HCT116 (cell line): ENCODE data around the gene FGD4. TPM values are rescaled to one million over a fixed set of nuclear protein-coding genes. Genes with fewer than 3 reads are reported as not detected.

Experiments
- ATAC-seq: fragments of 200-7000 bp; cut with Tn5 transposase; 2 replicates; pipeline ENCODE4 v1.9.1; 2020; ENCODE audit warnings: mild to moderate bottlenecking, moderate library complexity
- BruUV-seq: library from RNA; stranded (reverse); fragments of 400-500 nt; replicated peaks from 2 replicates; lab custom pipeline; 2021; lab: Mats Ljungman, UMichigan
- CTCF ChIA-PET: fragments of 300-600 bp; sonication (Branson Sonifier 250); formaldehyde crosslinking; loops from one replicate; lab custom pipeline; 2021; ENCODE audit warnings: antibody characterized with exemption; lab: Charles Lee
- POLR2A ChIA-PET: fragments of 300-600, 350-600 bp; sonication (Branson Sonifier 250); formaldehyde crosslinking; loops from one replicate; lab custom pipeline; 2021; ENCODE audit warnings: antibody characterized with exemption; lab: Charles Lee
- RAD21 ChIA-PET, 2 experiments: fragments of 300-600 bp; sonication (Branson Sonifier 250); formaldehyde crosslinking; loops; one replicate each; lab custom pipeline; 2023; ENCODE audit warnings: low total read pairs in 2 of 2; ENCODE audit not compliant: uncharacterized antibody in 2 of 2, unreplicated experiment in 2 of 2, low non-redundant PET in 1 of 2; lab: Charles Lee
- DNase-seq: peaks from one replicate; pipeline ENCODE4 v3.0.0-alpha.2; 2010; ENCODE audit warnings: low read depth, low spot score
- H2AFZ ChIP-seq: fragments of 200-600 bp; shearing (Covaris generic), sonication (generic); 2 replicates; pipeline ENCODE4 v1.6.1; 2017; ENCODE audit warnings: low read depth, mixed run types, mixed read lengths, antibody characterized with exemption, low read length; ENCODE audit not compliant: poor library complexity, severe bottlenecking
- H3K27ac ChIP-seq: 2 replicates; pipeline ENCODE4 v1.5.1; 2012; ENCODE audit warnings: low read depth, low read length
- H3K27me3 ChIP-seq: fragments of 200-600 bp; sonication (generic); 2 replicates; pipeline ENCODE4 v1.6.1; 2016; ENCODE audit warnings: mixed run types, low read length, mixed read lengths; ENCODE audit not compliant: insufficient read depth
- H3K36me3 ChIP-seq, 2 experiments: fragments of 200-500 bp in 1 of 2; fragments of 200-600 bp in 1 of 2; sonication (Bioruptor generic) in 1 of 2; sonication (generic) in 1 of 2; 2 replicates each; pipeline versions ENCODE4 v1.5.1 to v1.6.1; 2014 to 2016; ENCODE audit warnings: low read length in 2 of 2, inconsistent platforms in 1 of 2, mixed read lengths in 1 of 2, mixed run types in 1 of 2; ENCODE audit not compliant: insufficient read depth in 2 of 2, control insufficient read depth in 1 of 2
- H3K4me1 ChIP-seq, 2 experiments: fragments of 200-600 bp in 1 of 2; sonication (generic) in 1 of 2; 2 replicates each; pipeline versions ENCODE4 v1.5.1 to v1.6.1; 2012 to 2017; ENCODE audit warnings: low read length in 2 of 2, inconsistent platforms in 1 of 2, mild to moderate bottlenecking in 1 of 2, mixed read lengths in 1 of 2, mixed run types in 1 of 2, moderate library complexity in 1 of 2; ENCODE audit not compliant: insufficient read depth in 2 of 2, control insufficient read depth in 1 of 2
- H3K4me2 ChIP-seq: fragments of 200-600 bp; sonication (generic); 2 replicates; pipeline ENCODE4 v1.6.1; 2017; ENCODE audit warnings: mixed run types, low read length, mixed read lengths
- H3K4me3 ChIP-seq, 2 experiments: fragments of 200-600 bp in 1 of 2; sonication (generic) in 1 of 2; replicated peaks in 1 of 2; 2 replicates each; pipeline ENCODE4 v1.5.1; 2011 to 2016; ENCODE audit warnings: low read length in 2 of 2, control low read depth in 1 of 2, low read depth in 1 of 2, mild to moderate bottlenecking in 1 of 2, mixed read lengths in 1 of 2, mixed run types in 1 of 2
- H3K79me2 ChIP-seq: fragments of 200-600 bp; sonication (generic); 2 replicates; pipeline ENCODE4 v1.6.1; 2017; ENCODE audit warnings: mild to moderate bottlenecking, mixed run types, low read length, moderate library complexity, mixed read lengths; ENCODE audit not compliant: insufficient read depth
- H3K9ac ChIP-seq: fragments of 200-600 bp; sonication (generic); 2 replicates; pipeline ENCODE4 v1.6.1; 2016; ENCODE audit warnings: low read length, mixed read lengths
- H3K9me2 ChIP-seq: fragments of 200-600 bp; sonication (generic), shearing (Covaris generic); 2 replicates; pipeline ENCODE4 v1.6.1; 2017; ENCODE audit warnings: mixed run types, mild to moderate bottlenecking, moderate library complexity; ENCODE audit not compliant: insufficient read depth
- H3K9me3 ChIP-seq, 2 experiments: fragments of 200-500 bp in 1 of 2; fragments of 200-600 bp in 1 of 2; sonication (Bioruptor generic) in 1 of 2; sonication (generic) in 1 of 2; 2 replicates each; pipeline ENCODE4 v1.6.1; 2014 to 2017; ENCODE audit warnings: low read length in 2 of 2, mixed read lengths in 2 of 2, inconsistent platforms in 1 of 2, low read depth in 1 of 2, mild to moderate bottlenecking in 1 of 2, mixed run types in 1 of 2, moderate library complexity in 1 of 2; ENCODE audit not compliant: control insufficient read depth in 1 of 2, insufficient read depth in 1 of 2
- H4K20me1 ChIP-seq: fragments of 200-600 bp; sonication (generic), shearing (Covaris generic); 2 replicates; pipeline ENCODE4 v1.6.1; 2017; ENCODE audit warnings: mixed run types, mild to moderate bottlenecking, moderate library complexity; ENCODE audit not compliant: insufficient read depth
- FOSL1 ChIP-seq: IDR thresholded peaks from 2 replicates; pipeline ENCODE4 v1.6.1; 2012; ENCODE audit warnings: low read depth
- POLR2AphosphoS5 ChIP-seq: IDR thresholded peaks from 2 replicates; pipeline ENCODE4 v1.6.1; 2011; ENCODE audit warnings: mild to moderate bottlenecking, low read depth, low read length, moderate library complexity
- RAD21 ChIP-seq: IDR thresholded peaks from 2 replicates; pipeline ENCODE4 v1.6.1; 2012; ENCODE audit warnings: low read depth, mild to moderate bottlenecking
- SP1 ChIP-seq: IDR thresholded peaks from 2 replicates; pipeline ENCODE4 v1.6.1; 2012; ENCODE audit warnings: low read depth
- TCF7L2 ChIP-seq: IDR thresholded peaks from 2 replicates; pipeline ENCODE4 v1.7.0; 2011; ENCODE audit warnings: borderline replicate concordance, inconsistent platforms; ENCODE audit not compliant: insufficient read depth, insufficient read length; ENCODE audit errors: extremely low read depth
- YY1 ChIP-seq: IDR thresholded peaks from 2 replicates; pipeline ENCODE4 v1.6.1; 2011; ENCODE audit warnings: low read length, low read depth, moderate library complexity, mild to moderate bottlenecking; ENCODE audit not compliant: insufficient replicate concordance; ENCODE audit errors: extremely low read depth
- intact Hi-C: fragments of 100-400 bp; cut with micrococcal nuclease; formaldehyde crosslinking; loops from 2 replicates; pipeline ENCODE4 v1.10.0; 2022
- total RNA-seq: library from RNA; stranded (reverse); gene quantifications from one replicate; pipeline ENCODE4 v1.2.1, GENCODE V29; 2021; ENCODE audit not compliant: unreplicated experiment
- TF ChIP-seq, protein P1 (sequence below): IDR thresholded peaks from 2 replicates; pipeline ENCODE4 v1.6.1; 2012; ENCODE audit warnings: low read depth
- TF ChIP-seq, protein P2 (sequence below): IDR thresholded peaks from 2 replicates; pipeline ENCODE4 v1.6.1; 2011; ENCODE audit warnings: mild to moderate bottlenecking, low read length, moderate library complexity; ENCODE audit not compliant: insufficient replicate concordance; ENCODE audit errors: extremely low read depth
- TF ChIP-seq, protein P3 (sequence below): IDR thresholded peaks from 2 replicates; pipeline ENCODE4 v1.6.1; 2012

Gene FGD4
- total RNA-seq, 1 experiment from 2014 or later = 7.7 TPM

- CTCF ChIA-PET = no interaction called here
Measured at GRCh38 chr12:32515137-32515873, 115.9 kb downstream of the FGD4 start.

DNA sequence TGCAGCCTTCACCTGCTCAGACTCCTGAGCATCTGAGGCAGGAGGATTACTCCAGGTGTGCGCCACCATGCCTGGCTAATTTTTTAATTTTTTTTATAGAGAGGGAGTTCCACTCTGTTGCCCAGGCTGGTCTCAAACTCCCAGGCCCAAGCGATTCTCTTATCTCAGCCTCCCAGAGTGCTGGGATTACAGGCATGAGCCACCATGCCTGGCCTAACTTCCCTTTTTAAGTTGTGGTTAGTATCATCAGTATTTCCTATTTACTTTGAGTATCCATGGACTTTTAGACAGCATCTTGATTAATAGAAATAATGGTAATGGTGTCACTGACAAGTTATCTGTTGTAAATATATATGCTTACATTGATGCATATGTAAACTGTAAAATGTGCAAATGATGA is 116.9 kb downstream of the FGD4 start:
- no TSS peak for BruUV-seq
- Histone ChIP-seq H3K4me1 (no peaks in the 10 kb centered on the region), H3K9me3 (no peaks in the 10 kb centered on the region), H3K79me2 (no peaks in the 10 kb centered on the region), H2AFZ (no peak overlapping the region), H3K27me3 (no peaks in the 10 kb centered on the region), H3K4me2 (no peak overlapping the region), H3K9ac (no peak overlapping the region), H4K20me1 (no peaks in the 10 kb centered on the region), H3K36me3 (no peaks in the 10 kb centered on the region), H3K9me2 (no peaks in the 10 kb centered on the region), H3K4me3 (no peak overlapping the region)
- CTCF ChIA-PET = no interaction called here
- intact Hi-C loops = no loop called here
- POLR2A ChIA-PET = no interaction called here
- DNase-seq = no peak
- ATAC-seq = no peak
- RAD21 ChIA-PET = no interaction called here
- TF ChIP-seq POLR2AphosphoS5 (no peak), SP1 (no peak), RAD21 (no peak), TCF7L2 (no peak), FOSL1 (no peak), YY1 (no peak)
- TF ChIP-seq, protein P1, sequence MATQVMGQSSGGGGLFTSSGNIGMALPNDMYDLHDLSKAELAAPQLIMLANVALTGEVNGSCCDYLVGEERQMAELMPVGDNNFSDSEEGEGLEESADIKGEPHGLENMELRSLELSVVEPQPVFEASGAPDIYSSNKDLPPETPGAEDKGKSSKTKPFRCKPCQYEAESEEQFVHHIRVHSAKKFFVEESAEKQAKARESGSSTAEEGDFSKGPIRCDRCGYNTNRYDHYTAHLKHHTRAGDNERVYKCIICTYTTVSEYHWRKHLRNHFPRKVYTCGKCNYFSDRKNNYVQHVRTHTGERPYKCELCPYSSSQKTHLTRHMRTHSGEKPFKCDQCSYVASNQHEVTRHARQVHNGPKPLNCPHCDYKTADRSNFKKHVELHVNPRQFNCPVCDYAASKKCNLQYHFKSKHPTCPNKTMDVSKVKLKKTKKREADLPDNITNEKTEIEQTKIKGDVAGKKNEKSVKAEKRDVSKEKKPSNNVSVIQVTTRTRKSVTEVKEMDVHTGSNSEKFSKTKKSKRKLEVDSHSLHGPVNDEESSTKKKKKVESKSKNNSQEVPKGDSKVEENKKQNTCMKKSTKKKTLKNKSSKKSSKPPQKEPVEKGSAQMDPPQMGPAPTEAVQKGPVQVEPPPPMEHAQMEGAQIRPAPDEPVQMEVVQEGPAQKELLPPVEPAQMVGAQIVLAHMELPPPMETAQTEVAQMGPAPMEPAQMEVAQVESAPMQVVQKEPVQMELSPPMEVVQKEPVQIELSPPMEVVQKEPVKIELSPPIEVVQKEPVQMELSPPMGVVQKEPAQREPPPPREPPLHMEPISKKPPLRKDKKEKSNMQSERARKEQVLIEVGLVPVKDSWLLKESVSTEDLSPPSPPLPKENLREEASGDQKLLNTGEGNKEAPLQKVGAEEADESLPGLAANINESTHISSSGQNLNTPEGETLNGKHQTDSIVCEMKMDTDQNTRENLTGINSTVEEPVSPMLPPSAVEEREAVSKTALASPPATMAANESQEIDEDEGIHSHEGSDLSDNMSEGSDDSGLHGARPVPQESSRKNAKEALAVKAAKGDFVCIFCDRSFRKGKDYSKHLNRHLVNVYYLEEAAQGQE = no peak
- TF ChIP-seq, protein P2, sequence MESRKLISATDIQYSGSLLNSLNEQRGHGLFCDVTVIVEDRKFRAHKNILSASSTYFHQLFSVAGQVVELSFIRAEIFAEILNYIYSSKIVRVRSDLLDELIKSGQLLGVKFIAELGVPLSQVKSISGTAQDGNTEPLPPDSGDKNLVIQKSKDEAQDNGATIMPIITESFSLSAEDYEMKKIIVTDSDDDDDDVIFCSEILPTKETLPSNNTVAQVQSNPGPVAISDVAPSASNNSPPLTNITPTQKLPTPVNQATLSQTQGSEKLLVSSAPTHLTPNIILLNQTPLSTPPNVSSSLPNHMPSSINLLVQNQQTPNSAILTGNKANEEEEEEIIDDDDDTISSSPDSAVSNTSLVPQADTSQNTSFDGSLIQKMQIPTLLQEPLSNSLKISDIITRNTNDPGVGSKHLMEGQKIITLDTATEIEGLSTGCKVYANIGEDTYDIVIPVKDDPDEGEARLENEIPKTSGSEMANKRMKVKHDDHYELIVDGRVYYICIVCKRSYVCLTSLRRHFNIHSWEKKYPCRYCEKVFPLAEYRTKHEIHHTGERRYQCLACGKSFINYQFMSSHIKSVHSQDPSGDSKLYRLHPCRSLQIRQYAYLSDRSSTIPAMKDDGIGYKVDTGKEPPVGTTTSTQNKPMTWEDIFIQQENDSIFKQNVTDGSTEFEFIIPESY = no peak
- TF ChIP-seq, protein P3, sequence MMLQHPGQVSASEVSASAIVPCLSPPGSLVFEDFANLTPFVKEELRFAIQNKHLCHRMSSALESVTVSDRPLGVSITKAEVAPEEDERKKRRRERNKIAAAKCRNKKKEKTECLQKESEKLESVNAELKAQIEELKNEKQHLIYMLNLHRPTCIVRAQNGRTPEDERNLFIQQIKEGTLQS = no peak
- TF ChIP-seq, all 23 proteins: peak for 0
- no peak overlapping the region for H3K27ac ChIP-seq

More at GRCh38 chr12:32515137-32515873, 115.9 kb downstream of the FGD4 start:
- Histone ChIP-seq H3K9ac (no peak overlapping the region), H3K27ac (no peak overlapping the region), H3K9me3 (no peaks in the 10 kb centered on the region), H4K20me1 (no peaks in the 10 kb centered on the region), H3K79me2 (no peaks in the 10 kb centered on the region), H3K4me1 (no peaks in the 10 kb centered on the region), H3K4me3 (no peak overlapping the region), H3K36me3 (no peaks in the 10 kb centered on the region), H2AFZ (no peak overlapping the region), H3K9me2 (no peaks in the 10 kb centered on the region), H3K27me3 (no peaks in the 10 kb centered on the region), H3K4me2 (no peak overlapping the region)
- intact Hi-C loops = no loop called here
- ChIA-PET POLR2A (no interaction called here), RAD21 (no interaction called here)
- DNase-seq (no peak), ATAC-seq (no peak)
- TF ChIP-seq SP1 = no peak
- no peak for TF ChIP-seq FOSL1
- no TSS peak for BruUV-seq
